K562 (cell line): Measurements from ENCODE around the gene TMEM266. TPM values are rescaled to one million over a fixed set of nuclear protein-coding genes. Genes with fewer than 3 reads are reported as not detected.

Experiments
- ATAC-seq: fragments of 200-7000 bp; cut with Tn5 transposase; 3 replicates; pipeline ENCODE4 v1.9.1; 2020; ENCODE audit warnings: moderate library complexity
- BruUV-seq: library from RNA; stranded (reverse); fragments of 400-500 nt; replicated peaks from 2 replicates; lab custom pipeline; 2021; lab: Mats Ljungman, UMichigan
- CTCF ChIA-PET: fragments of 300-600 bp; formaldehyde crosslinking; extraction: SDS; loops from one replicate; lab custom pipeline; 2021; ENCODE audit warnings: low intra/inter-chr PET ratio; lab: Yijun Ruan, JAX
- POLR2A ChIA-PET: fragments of 300-600, 350-650 bp; sonication (Branson Sonifier 250); formaldehyde crosslinking; extraction: SDS; loops from one replicate; lab custom pipeline; 2021; ENCODE audit warnings: antibody characterized with exemption, inconsistent platforms; lab: Yijun Ruan, JAX
- DNase-seq, 4 experiments: peaks; one replicate each; pipeline versions ENCODE4 v3.0.0 to v3.0.0-alpha.2; 2011 to 2018; ENCODE audit warnings: low spot score in 3 of 4, mixed read lengths in 3 of 4; ENCODE audit errors: extremely low read depth in 1 of 4
- FAIRE-seq: peaks from 2 replicates; lab custom pipeline; 2011; peaks lifted over from hg19 to GRCh38; lab: Jason Lieb, UNC
- H2AFZ ChIP-seq: 2 replicates; pipeline ENCODE4 v1.6.0; 2011; ENCODE audit warnings: low read depth, low read length, control low read depth, inconsistent platforms
- H3K27ac ChIP-seq: fragments of 200-600 bp; 3 replicates; pipeline ENCODE4 v1.8.0; 2011; ENCODE audit warnings: low read depth, mild to moderate bottlenecking, control low read depth, inconsistent platforms, low read length, moderate library complexity, mixed read lengths; ENCODE audit errors: extremely low read depth
- H3K27me3 ChIP-seq, 2 experiments: fragments of 300-600 bp in 1 of 2; 2 replicates in 1 of 2; 3 replicates in 1 of 2; pipeline versions ENCODE4 v1.6.0 to v1.8.0; 2011; ENCODE audit warnings: inconsistent platforms in 2 of 2, low read length in 2 of 2, mild to moderate bottlenecking in 1 of 2, mixed read lengths in 1 of 2, moderate library complexity in 1 of 2; ENCODE audit not compliant: control insufficient read depth in 2 of 2, insufficient read depth in 2 of 2
- H3K36me3 ChIP-seq: fragments of 300-600 bp; 3 replicates; pipeline ENCODE4 v1.8.0; 2011; ENCODE audit warnings: mild to moderate bottlenecking, low read length, inconsistent platforms; ENCODE audit not compliant: control insufficient read depth, insufficient read depth
- H3K4me1 ChIP-seq, 2 experiments: fragments of 200-600 bp in 1 of 2; replicated peaks in 1 of 2; 2 replicates in 1 of 2; 3 replicates in 1 of 2; pipeline versions ENCODE4 v1.5.1 to v1.8.0; 2011; ENCODE audit warnings: inconsistent platforms in 2 of 2, low read length in 2 of 2, mild to moderate bottlenecking in 1 of 2, mixed read lengths in 1 of 2, moderate library complexity in 1 of 2; ENCODE audit not compliant: control insufficient read depth in 2 of 2, insufficient read depth in 2 of 2
- H3K4me2 ChIP-seq: 2 replicates; pipeline ENCODE4 v1.6.1; 2011; ENCODE audit warnings: low read length, control low read depth, inconsistent platforms, mixed read lengths; ENCODE audit not compliant: insufficient read depth
- H3K4me3 ChIP-seq: fragments of 200-600 bp; sonication (generic), shearing (Covaris generic); 2 replicates; pipeline ENCODE4 v1.5.1; 2016; ENCODE audit warnings: control low read depth, inconsistent platforms
- H3K79me2 ChIP-seq: fragments of 200-600 bp; 3 replicates; pipeline ENCODE4 v1.8.0; 2011; ENCODE audit warnings: low read length, inconsistent platforms; ENCODE audit not compliant: control insufficient read depth, insufficient read depth
- H3K9ac ChIP-seq, 2 experiments: 2 replicates each; pipeline versions ENCODE4 v1.6.0 to v1.6.1; 2011; ENCODE audit warnings: low read depth in 2 of 2, low read length in 2 of 2, control low read depth in 1 of 2, inconsistent platforms in 1 of 2, mild to moderate bottlenecking in 1 of 2, mixed read lengths in 1 of 2; ENCODE audit not compliant: insufficient read depth in 1 of 2
- H3K9me1 ChIP-seq: one replicate; pipeline ENCODE4 v1.6.0; 2011; ENCODE audit warnings: inconsistent platforms, mild to moderate bottlenecking, low read length, moderate library complexity; ENCODE audit not compliant: control insufficient read depth, insufficient read depth
- H3K9me3 ChIP-seq: replicated peaks from 2 replicates; pipeline ENCODE4 v1.5.1; 2011; ENCODE audit warnings: low read depth, low read length, inconsistent platforms; ENCODE audit not compliant: control insufficient read depth, insufficient read depth
- H4K20me1 ChIP-seq: replicated peaks from 2 replicates; pipeline ENCODE4 v1.6.1; 2011; ENCODE audit warnings: low read length, inconsistent platforms, mixed read lengths; ENCODE audit not compliant: control insufficient read depth, insufficient read depth
- CHD1 ChIP-seq: fragments of 200-600 bp; sonication (generic); IDR thresholded peaks from one replicate; pipeline ENCODE4 v1.6.1; 2012; ENCODE audit warnings: mild to moderate bottlenecking, moderate library complexity, low read length, inconsistent platforms
- CXXC5 ChIP-seq: fragments of 250-450 bp; sonication (Bioruptor Pico); IDR thresholded peaks from 2 replicates; pipeline ENCODE4 v1.8.0; 2022; ENCODE audit warnings: inconsistent platforms, mild to moderate bottlenecking, moderate library complexity
- DMBX1 ChIP-seq: fragments of 250-450 bp; sonication (Bioruptor Pico); IDR thresholded peaks from 2 replicates; pipeline ENCODE4 v1.8.0; 2022; ENCODE audit warnings: inconsistent platforms, mild to moderate bottlenecking, moderate library complexity, borderline replicate concordance
- EZH2 ChIP-seq: IDR thresholded peaks from 2 replicates; pipeline ENCODE4 v1.6.1; 2012; ENCODE audit warnings: low read depth, mild to moderate bottlenecking, inconsistent platforms, low read length, borderline replicate concordance
- FIP1L1 ChIP-seq: fragments of 200-400 bp; formaldehyde crosslinking; IDR thresholded peaks from 2 replicates; pipeline ENCODE4 v1.6.1; 2018; ENCODE audit warnings: mild to moderate bottlenecking, low read depth, low read length; ENCODE audit not compliant: poor library complexity, severe bottlenecking
- HDAC6 ChIP-seq: IDR thresholded peaks from 2 replicates; pipeline ENCODE4 v1.6.1; 2012; ENCODE audit warnings: low read depth, mild to moderate bottlenecking, control low read depth, inconsistent platforms, low read length, moderate library complexity
- KDM5B ChIP-seq: fragments of 200-600 bp; sonication (generic); IDR thresholded peaks from 2 replicates; pipeline ENCODE4 v1.6.1; 2012; ENCODE audit warnings: low read depth, mild to moderate bottlenecking, moderate library complexity, low read length, control low read depth, inconsistent platforms; ENCODE audit not compliant: insufficient replicate concordance
- LARP7 ChIP-seq: fragments of 450-650 bp; IDR thresholded peaks from 2 replicates; pipeline ENCODE4 v1.6.1; 2016
- NFIC ChIP-seq: fragments of 450-650 bp; IDR thresholded peaks from 2 replicates; pipeline ENCODE4 v1.6.1; 2017; ENCODE audit warnings: mild to moderate bottlenecking, inconsistent platforms
- PTBP1 ChIP-seq: fragments of 200-400 bp; formaldehyde crosslinking; IDR thresholded peaks from 2 replicates; pipeline ENCODE4 v1.6.1; 2017; ENCODE audit warnings: low read depth, low read length
- RFX1 ChIP-seq: fragments of 450-650 bp; IDR thresholded peaks from 2 replicates; pipeline ENCODE4 v1.6.1; 2016; ENCODE audit warnings: mild to moderate bottlenecking, moderate library complexity
- STAT5A ChIP-seq: IDR thresholded peaks from 2 replicates; pipeline ENCODE4 v1.6.1; 2012; ENCODE audit warnings: low read length, inconsistent platforms, borderline replicate concordance
- YY1 ChIP-seq, 3 experiments: IDR thresholded peaks; 2 replicates each; pipeline ENCODE4 v1.6.1; 2011; ENCODE audit warnings: low read length in 2 of 3, mild to moderate bottlenecking in 2 of 3, moderate library complexity in 2 of 3, borderline replicate concordance in 1 of 3, control low read depth in 1 of 3, low read depth in 1 of 3; ENCODE audit not compliant: insufficient read depth in 3 of 3, insufficient replicate concordance in 2 of 3, control insufficient read depth in 1 of 3, insufficient read length in 1 of 3; ENCODE audit errors: extremely low read depth in 1 of 3
- ZNF146 ChIP-seq: IDR thresholded peaks from one replicate; pipeline ENCODE4 v1.6.1; 2018; ENCODE audit warnings: missing compliant biosample characterization; ENCODE audit not compliant: unreplicated experiment
- ZNF274 ChIP-seq: IDR thresholded peaks from 2 replicates; pipeline ENCODE4 v1.6.1; 2011; ENCODE audit warnings: low read depth, mild to moderate bottlenecking, low read length, moderate library complexity, borderline replicate concordance
- ZNF398 ChIP-seq: fragments of 250-450 bp; sonication (Bioruptor Pico); IDR thresholded peaks from 2 replicates; pipeline ENCODE4 v1.8.0; 2021; ENCODE audit warnings: moderate library complexity, mild to moderate bottlenecking, inconsistent platforms
- ZNF561 ChIP-seq: fragments of 450-650 bp; formaldehyde crosslinking; conservative IDR thresholded peaks from 2 replicates; pipeline ENCODE4 v1.4.0; 2020; ENCODE audit warnings: mild to moderate bottlenecking, moderate library complexity
- ZNF57 ChIP-seq: fragments of 450-650 bp; formaldehyde crosslinking; IDR thresholded peaks from 2 replicates; pipeline ENCODE4 v1.4.0; 2020; ENCODE audit warnings: mild to moderate bottlenecking, moderate library complexity
- WGBS: fragments of 100-300 bp; shearing (Covaris generic); methylation state at CpG from one replicate; pipeline ENCODE4 v1.1.6; 2016; ENCODE audit warnings: low coverage, mixed read lengths; ENCODE audit not compliant: insufficient coverage; ENCODE audit errors: missing lambda C conversion rate; 5-methylcytosine and 5-hydroxymethylcytosine counted together
- in situ Hi-C: fragments of 300-500 bp; cut with MboI; formaldehyde crosslinking; loops from 4 replicates; pipeline ENCODE4 v1.15.0; 2018; ENCODE audit warnings: inconsistent platforms, mixed read lengths
- intact Hi-C: fragments of 100-400 bp; cut with micrococcal nuclease; formaldehyde crosslinking; loops from 2 replicates; pipeline ENCODE4 v1.14.2; 2022
- polyA plus RNA-seq, 8 experiments: library from polyadenylated mRNA; depleted of rRNA in 4 of 8; stranded (reverse) in 5 of 8; unstranded in 3 of 8; fragments of >200 nt; fragmentation: Nextera tagmentation in 2 of 8; fragmentation: Illumina TruSeq in 1 of 8; extraction: Ambion mirVana in 2 of 8; extraction: Trizol in 1 of 8; gene quantifications; 2 replicates each; pipeline versions ENCODE4 v1.2.1 to v1.2.3, GENCODE V29; 2011 to 2014; ENCODE audit warnings: inconsistent platforms in 1 of 8, missing spikeins in 1 of 8
- total RNA-seq, 7 experiments: library from RNA; depleted of rRNA in 6 of 7; stranded (reverse); fragments of >200 nt in 6 of 7; fragmentation: Illumina TruSeq in 2 of 7; extraction: Trizol in 2 of 7; gene quantifications; 2 replicates each; pipeline versions ENCODE4 v1.2.1 to v1.2.3, GENCODE V29; 2011 to 2021; ENCODE audit warnings: low replicate concordance in 1 of 7

Gene TMEM266
- total and polyA plus RNA-seq, 9 of the 15 experiments (the other 6 are each of a cell fraction or from before 2014, with no cell fraction given): not detected

- TF ChIP-seq CXXC5 (CRISPR knock-in tag): no peak
- no peak for TF ChIP-seq NFIC
- TF ChIP-seq KDM5B: no peak
- TF ChIP-seq CHD1: no peak
- no peak for TF ChIP-seq FIP1L1
These were observed 93.7 kb downstream of the TMEM266 start (continued) for GRCh38 chr15:76153241-76154197.

- no peaks in the 10 kb centered on the region for H3K9me3 ChIP-seq
- ChIA-PET POLR2A (no interaction called here), CTCF (no interaction called here)
- DNase-seq (no peak), FAIRE-seq (no peak), ATAC-seq (no peak)
- H3K4me1 ChIP-seq: peaks cover 0 to 4% of the 10 kb centered on the region in 2 experiments; a peak in 1 of 5 replicates
- in situ Hi-C loops (no loop called here), intact Hi-C loops (no loop called here)
- no peak for TF ChIP-seq HDAC6
- no peak for TF ChIP-seq DMBX1 (CRISPR knock-in tag)
- no peak for TF ChIP-seq RFX1
- TF ChIP-seq LARP7: no peak
- no peak for TF ChIP-seq YY1 (IDR thresholded peaks at IDR 0.05; ENCODE audit: borderline replicate concordance in 1 of 3, control insufficient read depth in 1 of 3, extremely low read depth in 1 of 3, insufficient read depth in 3 of 3, insufficient read length in 1 of 3, insufficient replicate concordance in 2 of 3, low read depth in 1 of 3, low read length in 2 of 3)
- no peak for TF ChIP-seq ZNF274
- no peak for TF ChIP-seq ZNF398 (CRISPR knock-in tag)
- TF ChIP-seq EZH2: no peak
- no peak for TF ChIP-seq ZNF146 (CRISPR knock-in tag)
- no peak for TF ChIP-seq ZNF57 (CRISPR knock-in tag)
- no peak for TF ChIP-seq STAT5A
- TF ChIP-seq PTBP1: no peak
- TF ChIP-seq ZNF561 (CRISPR knock-in tag): no peak
- H3K9me1 ChIP-seq: peaks cover 8% of the 10 kb centered on the region
- H4K20me1 ChIP-seq: 0 out of 2 replicates have a peak, but pooled peaks cover 10% of the 10 kb centered on the region
- no peak overlapping the region for H3K4me3 ChIP-seq
- WGBS: 0% methylated on average over 7 of the region's 7 CpGs
- H3K4me2 ChIP-seq: no peak overlapping the region
- H3K27me3 ChIP-seq: peaks cover 52 to 80% of the 10 kb centered on the region in 2 experiments; a peak in 4 of 5 replicates
- H2AFZ ChIP-seq: no peak overlapping the region
- H3K9ac ChIP-seq: no peak overlapping the region
- no peaks in the 10 kb centered on the region for H3K79me2 ChIP-seq
- no TSS peak for BruUV-seq
- H3K36me3 ChIP-seq: no peaks in the 10 kb centered on the region
- H3K27ac ChIP-seq: no peak overlapping the region
These were observed 95.9 kb downstream of the TMEM266 start for GRCh38 chr15:76155731-76156130.
